MM.1S (cell line): ENCODE measurements around the gene HS3ST1.

Experiments used
- CTCF ChIP-seq: fragments of 300-600 bp; sonication (generic); IDR thresholded peaks from 2 replicates; pipeline ENCODE4 v1.5.1; 2016; ENCODE audit warnings: antibody characterized with exemption, low read length, mixed read lengths
- EZH2phosphoT487 ChIP-seq: fragments of 300-600 bp; sonication (generic); IDR thresholded peaks from 2 replicates; pipeline ENCODE4 v1.6.1; 2018; ENCODE audit warnings: antibody characterized with exemption, low read length

GRCh38 chr4:11407551-11407950 is 21.1 kb downstream of the HS3ST1 start:
- TF ChIP-seq CTCF (no peak), EZH2phosphoT487 (no peak)
